Adrenal gland (tissue), 12 donors: ENCODE measurements around the gene RBM17. TPM values are rescaled to one million over a fixed set of nuclear protein-coding genes. Genes with fewer than 3 reads are reported as not detected.

Source experiments
- DNase-seq, 7 donors: peaks; one replicate each; pipeline ENCODE4 v3.0.0-alpha.2; 2019 to 2020
- H3K27ac ChIP-seq, 5 donors: fragments of 200-600 bp; sonication (generic) in 4 of 5; 1 replicate in 3 of 5; 2 replicates in 2 of 5; pipeline versions ENCODE4 v1.5.1 to v1.8.0; 2016 to 2020; ENCODE audit warnings: mild to moderate bottlenecking in 1 of 5
- H3K27me3 ChIP-seq: fragments of 200-600 bp; 2 replicates; pipeline ENCODE4 v1.8.0; 2021
- H3K36me3 ChIP-seq, 2 donors: fragments of 200-600 bp; replicated peaks in 1 of 2; 1 replicate in 1 of 2; 2 replicates in 1 of 2; pipeline versions ENCODE4 v1.5.1 to v1.8.0; 2018 to 2022
- H3K4me1 ChIP-seq, 2 donors: fragments of 200-600 bp; replicated peaks in 1 of 2; 1 replicate in 1 of 2; 2 replicates in 1 of 2; pipeline versions ENCODE4 v1.5.1 to v1.8.0; 2018 to 2021
- H3K4me3 ChIP-seq, 4 donors: fragments of 200-600 bp; sonication (generic) in 3 of 4; one replicate each; pipeline ENCODE4 v1.5.1; 2016 to 2018
- H3K9me3 ChIP-seq, 3 donors: fragments of 200-600 bp; sonication (generic) in 1 of 3; replicated peaks in 1 of 3; 1 replicate in 2 of 3; 2 replicates in 1 of 3; pipeline versions ENCODE4 v1.5.1 to v1.8.0; 2016 to 2021
- POLR2A ChIP-seq, 2 donors: fragments of 450-650 bp; IDR thresholded peaks; one replicate each; pipeline ENCODE4 v1.6.1; 2017; ENCODE audit warnings: antibody characterized with exemption in 2 of 2, mild to moderate bottlenecking in 2 of 2, moderate library complexity in 1 of 2
- WGBS, 4 donors: extraction: QIAGEN DNeasy Blood & Tissue Kit in 2 of 4; methylation state at CpG; one replicate each; pipeline versions ENCODE4 v1.1.5 to v1.1.7; 2013 to 2017; 5-methylcytosine and 5-hydroxymethylcytosine counted together
- intact Hi-C, 2 donors: fragments of 100-400 bp; cut with DNase I; formaldehyde crosslinking; loops; one replicate each; pipeline versions ENCODE4 v1.14.1 to v1.15.0; 2022 to 2023
- polyA plus RNA-seq, 3 donors: library from polyadenylated mRNA; stranded (reverse); fragments of 200-250 nt in 2 of 3; fragments of 350-450 nt in 1 of 3; fragmentation: Illumina TruSeq in 1 of 3; extraction: RNeasy Lipid Tissue Mini Kit (QIAGEN cat#74804) in 1 of 3; gene quantifications; one replicate each; pipeline ENCODE4 v1.2.3, GENCODE V29; 2013 to 2014
- total RNA-seq, 9 donors: library from RNA; depleted of rRNA in 4 of 9; stranded (reverse); fragments of >200 nt in 4 of 9; fragments of 120-200 nt in 1 of 9; fragmentation: NEBNext Ultra II Directional in 1 of 9; extraction: Animal tissue kit (Norgen Biotek cat#: 25700) in 1 of 9; gene quantifications; one replicate each; pipeline versions ENCODE4 v1.1.0 to v1.2.4, GENCODE V29; 2013 to 2023
- TF ChIP-seq, protein P1 (sequence below), 6 experiments: fragments of 450-650 bp in 4 of 6; fragments of 200-600 bp in 2 of 6; sonication (generic) in 1 of 6; IDR thresholded peaks; 1 replicate in 5 of 6; 2 replicates in 1 of 6; pipeline versions ENCODE4 v1.5.1 to v1.8.0; 2016 to 2021; ENCODE audit warnings: antibody characterized with exemption in 6 of 6, mild to moderate bottlenecking in 2 of 6, moderate library complexity in 1 of 6
- donor health status: healthy with polysubstance abuse.
- donor health status: Bipolar disorder and iron deficiency.
- donor health status: DM: yes; HTN: yes; CAD: no.
- donor health status: DM: no; HTN: no; CAD: no.
- donor health status: DM: no; HTN: no; CAD: no.
- donor health status: DM: yes; HTN: yes; CAD: no.

Gene RBM17
- total and polyA plus RNA-seq, 12 donors: 31.9 to 123 (median 66.0) TPM

GRCh38 chr10:6162589-6163356, 73.9 kb downstream of the RBM17 start:
- DNase-seq: peak in 6 of 7 donors; percentile 60 to 84 (median 72)
- H3K4me3 ChIP-seq: peak overlapping the region in 1 of 4 donors; percentile 97
- H3K27ac ChIP-seq: peak overlapping the region; percentile 63 to 100 (median 94)

GRCh38 chr10:6163364-6164270, 74.8 kb downstream of the RBM17 start:
- peak overlapping the region; percentile 78 to 100 (median 94) for H3K27ac ChIP-seq
- H3K9me3 ChIP-seq: no peaks in the 10 kb centered on the region
- H3K4me1 ChIP-seq: peaks cover 17 to 41% of the 10 kb centered on the region in 2 donors
- TF ChIP-seq, protein P1, sequence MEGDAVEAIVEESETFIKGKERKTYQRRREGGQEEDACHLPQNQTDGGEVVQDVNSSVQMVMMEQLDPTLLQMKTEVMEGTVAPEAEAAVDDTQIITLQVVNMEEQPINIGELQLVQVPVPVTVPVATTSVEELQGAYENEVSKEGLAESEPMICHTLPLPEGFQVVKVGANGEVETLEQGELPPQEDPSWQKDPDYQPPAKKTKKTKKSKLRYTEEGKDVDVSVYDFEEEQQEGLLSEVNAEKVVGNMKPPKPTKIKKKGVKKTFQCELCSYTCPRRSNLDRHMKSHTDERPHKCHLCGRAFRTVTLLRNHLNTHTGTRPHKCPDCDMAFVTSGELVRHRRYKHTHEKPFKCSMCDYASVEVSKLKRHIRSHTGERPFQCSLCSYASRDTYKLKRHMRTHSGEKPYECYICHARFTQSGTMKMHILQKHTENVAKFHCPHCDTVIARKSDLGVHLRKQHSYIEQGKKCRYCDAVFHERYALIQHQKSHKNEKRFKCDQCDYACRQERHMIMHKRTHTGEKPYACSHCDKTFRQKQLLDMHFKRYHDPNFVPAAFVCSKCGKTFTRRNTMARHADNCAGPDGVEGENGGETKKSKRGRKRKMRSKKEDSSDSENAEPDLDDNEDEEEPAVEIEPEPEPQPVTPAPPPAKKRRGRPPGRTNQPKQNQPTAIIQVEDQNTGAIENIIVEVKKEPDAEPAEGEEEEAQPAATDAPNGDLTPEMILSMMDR (IDR thresholded peaks at IDR 0.05): no peak
- TF ChIP-seq POLR2A (IDR thresholded peaks at IDR 0.05): peak; percentile 42 to 74
- H3K36me3 ChIP-seq: peaks cover 0 to 5% of the 10 kb centered on the region in 2 donors
- DNase-seq: peak; percentile 89 to 94 (median 92)
- 0 to 8% (median 1%) methylated on average over 5 to 91 of the region's 91 CpGs for WGBS, 4 donors
- intact Hi-C loops: no loop called here
- H3K4me3 ChIP-seq: peak overlapping the region; percentile 36 to 97 (median 74)
- H3K27me3 ChIP-seq: no peaks in the 10 kb centered on the region

More at GRCh38 chr10:6162589-6163356, 73.9 kb downstream of the RBM17 start:
- Histone ChIP-seq H3K27me3 (no peaks in the 10 kb centered on the region), H3K36me3 (peaks cover 0 to 5% of the 10 kb centered on the region in 2 donors), H3K9me3 (no peaks in the 10 kb centered on the region), H3K4me1 (peaks cover 17 to 33% of the 10 kb centered on the region in 2 donors)
- no peak for TF ChIP-seq POLR2A (IDR thresholded peaks at IDR 0.05)
- TF ChIP-seq, protein P1 (IDR thresholded peaks at IDR 0.05): no peak
- WGBS, 4 donors: 25 to 33% (median 26%) methylated on average over 12 of the region's 12 CpGs
- intact Hi-C loops: no loop called here

DNA sequence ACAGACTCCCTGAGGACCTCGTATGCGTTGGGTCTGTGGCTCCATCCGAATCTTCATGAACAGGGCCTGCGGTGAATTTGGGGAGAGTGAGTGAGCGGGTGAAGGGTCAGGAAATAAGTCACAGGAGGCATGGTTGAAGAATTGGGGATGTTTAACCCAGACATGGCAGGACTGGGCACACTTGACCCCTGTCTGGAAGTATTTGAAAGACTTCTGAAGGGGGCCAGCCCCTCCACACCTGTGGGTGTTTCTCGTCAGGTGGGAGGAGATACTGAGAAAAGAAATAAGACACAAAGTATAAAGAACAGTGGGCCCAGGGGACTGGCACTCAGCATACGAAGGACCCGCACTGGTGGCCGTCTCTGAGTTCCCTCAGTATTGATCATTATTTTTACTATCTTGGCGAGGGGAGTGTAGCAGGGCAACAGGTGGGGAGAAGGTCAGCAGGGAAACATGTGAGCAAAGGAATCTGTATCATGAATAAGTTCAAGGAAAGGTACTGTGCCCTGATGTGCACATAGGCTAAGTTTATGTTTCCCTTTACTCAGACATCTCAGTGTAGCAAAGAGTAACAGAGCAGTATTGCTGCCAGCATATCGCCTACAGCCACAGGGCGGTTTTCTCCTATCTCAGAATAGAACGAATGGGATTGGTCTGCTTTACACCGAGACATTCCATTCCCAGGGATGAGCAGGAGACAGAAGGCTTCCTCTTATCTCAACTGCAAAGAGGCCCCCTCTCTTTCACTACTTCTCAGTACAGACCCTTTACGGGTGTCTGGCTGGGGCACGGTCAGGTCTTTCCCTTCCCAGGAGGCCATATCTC, 75.6 kb downstream of the RBM17 start:
- no peak for TF ChIP-seq POLR2A (IDR thresholded peaks at IDR 0.05)
- TF ChIP-seq, protein P1 (IDR thresholded peaks at IDR 0.05): no peak
- peaks cover 17 to 41% of the 10 kb centered on the region in 2 donors for H3K4me1 ChIP-seq
- WGBS, 4 donors: 14 to 23% (median 17%) methylated on average over 13 to 16 of the region's 16 CpGs

More for the DNA sequence above, 75.6 kb downstream of the RBM17 start:
- DNase-seq: peak in 1 of 7 donors; percentile 50
- Histone ChIP-seq H3K9me3 (no peaks in the 10 kb centered on the region), H3K27me3 (no peaks in the 10 kb centered on the region), H3K4me3 (peak overlapping the region; percentile 36 to 97 (median 74)), H3K36me3 (peaks cover 0 to 5% of the 10 kb centered on the region in 2 donors), H3K27ac (peak overlapping the region; percentile 78 to 100 (median 94))
- intact Hi-C loops: no loop called here
